Central memory CD8-positive, alpha-beta T cell (primary cell): Measurements from ENCODE around the gene DAAM2.

Source experiments
- ATAC-seq: fragments of 150-1000 bp; cut with Tn5 transposase; replicated peaks from 2 replicates; pipeline ENCODE4 v1.10.0; 2022; ENCODE audit warnings: mild to moderate bottlenecking, moderate FRiP score, moderate number of reproducible peaks; ENCODE audit not compliant: poor library complexity, severe bottlenecking; ENCODE audit errors: extremely low read depth
- DNase-seq, 2 donors: peaks; one replicate each; pipeline ENCODE4 v3.0.0; 2021; ENCODE audit warnings: low spot score in 2 of 2
- H3K27ac Mint-ChIP-seq: one replicate; pipeline ENCODE4 v1.8.0; 2022; ENCODE audit warnings: low read depth, mild to moderate bottlenecking, moderate library complexity, mixed read lengths
- H3K27me3 Mint-ChIP-seq: one replicate; pipeline ENCODE4 v1.8.0; 2022; ENCODE audit warnings: mixed read lengths
- H3K36me3 Mint-ChIP-seq: one replicate; pipeline ENCODE4 v1.8.0; 2022; ENCODE audit warnings: mild to moderate bottlenecking, moderate library complexity, mixed read lengths; ENCODE audit not compliant: insufficient read depth
- H3K4me1 Mint-ChIP-seq: one replicate; pipeline ENCODE4 v1.8.0; 2022; ENCODE audit warnings: mixed read lengths
- H3K4me3 Mint-ChIP-seq: one replicate; pipeline ENCODE4 v1.8.0; 2022; ENCODE audit warnings: mild to moderate bottlenecking, moderate library complexity, mixed read lengths
- H3K9me3 Mint-ChIP-seq: one replicate; pipeline ENCODE4 v1.8.0; 2022; ENCODE audit warnings: mixed read lengths

Gene DAAM2

GRCh38 chr6:39873439-39873838 lies 81.3 kb downstream of the DAAM2 start:
- H3K27ac Mint-ChIP-seq = no peak overlapping the region
- no peaks in the 10 kb centered on the region for H3K4me1 Mint-ChIP-seq
- H3K9me3 Mint-ChIP-seq = no peaks in the 10 kb centered on the region
- DNase-seq (no peak), ATAC-seq (no peak)
- H3K4me3 Mint-ChIP-seq = no peak overlapping the region
- H3K36me3 Mint-ChIP-seq = no peaks in the 10 kb centered on the region
- H3K27me3 Mint-ChIP-seq = peaks cover 22% of the 10 kb centered on the region

DNA sequence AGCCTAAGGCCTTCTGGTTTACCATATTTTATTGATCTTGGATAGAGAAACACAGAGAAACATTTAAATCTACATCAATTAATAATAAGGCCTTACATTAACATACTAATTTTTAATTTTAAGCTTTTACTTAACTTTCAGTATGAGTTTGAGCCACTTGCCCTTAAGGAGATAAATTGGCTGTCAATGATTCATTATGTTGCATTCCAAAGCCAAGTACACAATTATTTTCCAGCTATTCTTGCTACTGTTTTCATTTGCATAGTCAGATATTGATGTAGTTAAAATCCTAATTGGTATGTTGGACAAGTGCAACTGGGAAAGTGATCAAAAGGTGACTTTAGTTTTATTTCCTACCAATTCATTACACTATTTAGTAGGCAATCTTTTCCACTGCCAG lies 83.9 kb downstream of the DAAM2 start:
- Mint-ChIP-seq H3K9me3 (no peaks in the 10 kb centered on the region), H3K4me3 (no peak overlapping the region), H3K4me1 (no peaks in the 10 kb centered on the region), H3K27me3 (peaks cover 15% of the 10 kb centered on the region), H3K36me3 (no peaks in the 10 kb centered on the region), H3K27ac (no peak overlapping the region)
- DNase-seq (no peak), ATAC-seq (no peak)

DNA sequence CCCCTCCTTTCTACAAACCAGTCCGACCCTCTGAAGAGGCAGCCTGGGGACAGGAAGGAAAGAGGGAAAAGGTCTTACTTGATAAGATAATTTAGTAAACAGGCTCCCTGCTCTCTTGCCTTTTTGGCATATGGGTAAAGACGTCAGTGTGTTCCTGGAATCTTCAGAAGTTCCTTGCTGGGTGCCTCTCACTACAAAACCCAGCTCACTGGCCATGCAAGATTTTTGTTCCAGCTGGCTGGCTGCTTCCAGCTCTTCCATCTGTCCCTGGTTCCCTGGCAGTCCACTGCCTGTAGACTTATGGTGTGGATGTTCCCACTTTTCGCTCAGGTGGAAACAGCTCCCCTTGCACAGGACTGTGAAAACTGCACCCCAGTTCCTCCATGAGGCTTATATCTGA lies 84.7 kb downstream of the DAAM2 start:
- no peak for ATAC-seq
- H3K36me3 Mint-ChIP-seq = no peaks in the 10 kb centered on the region
- no peak for DNase-seq
- no peaks in the 10 kb centered on the region for H3K9me3 Mint-ChIP-seq
- peaks cover 15% of the 10 kb centered on the region for H3K27me3 Mint-ChIP-seq
- no peak overlapping the region for H3K4me3 Mint-ChIP-seq
- no peak overlapping the region for H3K27ac Mint-ChIP-seq
- no peaks in the 10 kb centered on the region for H3K4me1 Mint-ChIP-seq

- H3K9me3 Mint-ChIP-seq = no peaks in the 10 kb centered on the region
- no peaks in the 10 kb centered on the region for H3K4me1 Mint-ChIP-seq
- H3K27ac Mint-ChIP-seq = no peak overlapping the region
- H3K36me3 Mint-ChIP-seq = no peaks in the 10 kb centered on the region
- H3K4me3 Mint-ChIP-seq = no peak overlapping the region
- DNase-seq (no peak), ATAC-seq (no peak)
- H3K27me3 Mint-ChIP-seq = peaks cover 15% of the 10 kb centered on the region
Observed at GRCh38 chr6:39879535-39879934, 87.4 kb downstream of the DAAM2 start.

- no peak for ATAC-seq
- Mint-ChIP-seq H3K4me1 (no peaks in the 10 kb centered on the region), H3K4me3 (no peak overlapping the region), H3K36me3 (no peaks in the 10 kb centered on the region), H3K27ac (no peak overlapping the region), H3K27me3 (peaks cover 15% of the 10 kb centered on the region), H3K9me3 (no peaks in the 10 kb centered on the region)
- DNase-seq = no peak
Observed at GRCh38 chr6:39880594-39880993, 88.4 kb downstream of the DAAM2 start.

DNA sequence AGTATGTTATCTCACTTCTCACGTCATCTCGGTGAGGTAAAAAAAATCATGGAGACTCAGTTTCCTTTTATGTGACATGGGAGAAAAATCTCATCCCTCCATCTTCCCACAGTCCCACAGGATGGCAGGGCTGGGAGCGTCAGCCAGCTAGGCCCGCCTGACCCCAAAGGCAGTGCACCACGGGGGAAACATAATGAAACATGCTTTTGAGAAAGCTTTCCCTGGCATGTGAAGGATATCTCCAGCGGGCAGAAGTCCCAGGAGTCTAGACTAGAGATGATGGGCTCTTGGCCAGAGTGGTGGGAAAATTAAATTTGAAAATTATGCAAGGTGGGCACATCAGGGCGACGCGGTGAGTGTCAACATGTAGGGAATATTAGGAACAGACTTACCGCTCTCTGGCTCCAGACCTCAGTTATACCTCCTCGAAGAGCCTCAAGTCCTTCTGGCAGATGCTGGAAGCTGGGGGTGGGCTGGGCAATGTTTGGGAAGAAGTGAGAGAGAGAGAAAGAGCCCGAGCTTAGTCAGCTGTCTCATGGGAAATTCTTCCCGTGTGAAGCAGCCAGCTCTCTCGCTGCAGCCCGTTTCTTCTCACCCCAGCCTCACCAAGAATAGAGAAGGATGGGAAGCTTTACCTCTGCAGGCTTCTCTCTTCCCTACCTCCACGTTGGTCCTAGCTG lies 89.8 kb downstream of the DAAM2 start:
- Mint-ChIP-seq H3K36me3 (peaks cover 2% of the 10 kb centered on the region), H3K27me3 (peaks cover 23% of the 10 kb centered on the region), H3K9me3 (no peaks in the 10 kb centered on the region), H3K27ac (no peak overlapping the region), H3K4me3 (no peak overlapping the region), H3K4me1 (no peaks in the 10 kb centered on the region)
- no peak for DNase-seq
- no peak for ATAC-seq

DNA sequence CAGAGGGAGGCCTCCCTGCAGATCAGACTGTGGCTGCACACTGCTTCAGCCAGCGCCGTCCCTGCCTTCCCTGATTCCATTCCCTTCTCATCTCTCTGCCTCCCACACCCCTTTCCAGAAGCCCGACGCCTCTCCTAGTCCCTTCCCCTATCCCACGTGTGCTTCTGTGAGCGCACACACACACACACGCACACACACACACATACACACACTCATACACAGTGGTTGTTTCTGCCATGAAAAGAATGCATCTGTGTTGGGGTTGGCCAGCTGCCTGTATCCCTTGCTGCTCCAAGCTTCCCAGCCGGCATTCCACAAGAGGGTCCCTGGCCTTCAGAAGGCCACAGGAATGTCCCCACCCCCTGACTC lies 90.3 kb downstream of the DAAM2 start:
- Mint-ChIP-seq H3K27me3 (peaks cover 22% of the 10 kb centered on the region), H3K36me3 (peaks cover 2% of the 10 kb centered on the region), H3K4me1 (no peaks in the 10 kb centered on the region), H3K9me3 (no peaks in the 10 kb centered on the region), H3K4me3 (no peak overlapping the region), H3K27ac (no peak overlapping the region)
- DNase-seq (no peak), ATAC-seq (no peak)

DNA sequence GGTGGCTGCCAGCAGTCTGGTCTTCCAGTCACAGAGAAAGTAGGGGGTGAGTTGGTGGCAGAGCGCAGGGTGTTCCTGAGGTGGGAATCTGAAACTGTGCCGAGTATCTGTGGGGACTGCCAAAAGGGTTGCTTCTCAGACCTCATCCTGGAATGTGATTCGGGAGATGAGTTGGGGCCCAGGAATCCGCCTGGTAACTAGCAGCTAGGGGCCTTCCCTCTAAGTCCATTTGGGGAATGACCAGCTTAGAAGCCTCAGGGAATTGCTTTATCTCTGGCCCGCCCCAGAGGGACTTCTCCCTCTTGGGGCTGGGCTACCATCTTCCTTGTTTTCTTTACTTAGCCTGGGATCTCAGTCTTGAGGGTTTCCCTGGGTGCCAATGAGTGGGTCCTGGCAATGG lies 92.5 kb downstream of the DAAM2 start:
- no peak for ATAC-seq
- peaks cover 2% of the 10 kb centered on the region for H3K36me3 Mint-ChIP-seq
- H3K27me3 Mint-ChIP-seq = peaks cover 34% of the 10 kb centered on the region
- no peak overlapping the region for H3K4me3 Mint-ChIP-seq
- no peaks in the 10 kb centered on the region for H3K4me1 Mint-ChIP-seq
- H3K27ac Mint-ChIP-seq = no peak overlapping the region
- H3K9me3 Mint-ChIP-seq = no peaks in the 10 kb centered on the region
- no peak for DNase-seq

DNA sequence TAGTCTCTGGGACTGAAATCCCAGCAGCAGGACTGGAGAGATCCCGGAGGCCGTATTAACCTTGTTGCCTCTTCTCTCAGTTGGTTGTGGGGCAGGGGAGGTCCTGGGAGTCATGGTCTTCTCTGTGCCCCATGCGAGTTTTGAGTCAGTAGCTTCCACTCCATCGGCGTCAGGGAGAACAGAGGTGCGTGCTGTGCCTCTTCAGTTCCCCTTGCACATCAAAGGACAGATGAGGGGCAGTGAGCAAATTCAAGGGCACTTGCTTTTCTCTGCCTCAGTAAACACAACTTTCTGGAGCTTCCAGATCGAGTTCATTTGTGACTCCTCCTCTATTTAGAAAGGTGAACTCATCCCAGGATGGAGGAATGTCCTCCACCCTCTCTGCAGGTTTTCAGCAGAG lies 93.5 kb downstream of the DAAM2 start:
- ATAC-seq (no peak), DNase-seq (no peak)
- Mint-ChIP-seq H3K27ac (no peak overlapping the region), H3K4me3 (no peak overlapping the region), H3K9me3 (no peaks in the 10 kb centered on the region), H3K27me3 (peaks cover 34% of the 10 kb centered on the region), H3K4me1 (no peaks in the 10 kb centered on the region), H3K36me3 (peaks cover 2% of the 10 kb centered on the region)

- DNase-seq = no peak
- no peak overlapping the region for H3K4me3 Mint-ChIP-seq
- H3K9me3 Mint-ChIP-seq = no peaks in the 10 kb centered on the region
- H3K36me3 Mint-ChIP-seq = peaks cover 2% of the 10 kb centered on the region
- H3K4me1 Mint-ChIP-seq = no peaks in the 10 kb centered on the region
- peaks cover 34% of the 10 kb centered on the region for H3K27me3 Mint-ChIP-seq
- no peak overlapping the region for H3K27ac Mint-ChIP-seq
- no peak for ATAC-seq
Observed at GRCh38 chr6:39886871-39887270, 94.7 kb downstream of the DAAM2 start.

DNA sequence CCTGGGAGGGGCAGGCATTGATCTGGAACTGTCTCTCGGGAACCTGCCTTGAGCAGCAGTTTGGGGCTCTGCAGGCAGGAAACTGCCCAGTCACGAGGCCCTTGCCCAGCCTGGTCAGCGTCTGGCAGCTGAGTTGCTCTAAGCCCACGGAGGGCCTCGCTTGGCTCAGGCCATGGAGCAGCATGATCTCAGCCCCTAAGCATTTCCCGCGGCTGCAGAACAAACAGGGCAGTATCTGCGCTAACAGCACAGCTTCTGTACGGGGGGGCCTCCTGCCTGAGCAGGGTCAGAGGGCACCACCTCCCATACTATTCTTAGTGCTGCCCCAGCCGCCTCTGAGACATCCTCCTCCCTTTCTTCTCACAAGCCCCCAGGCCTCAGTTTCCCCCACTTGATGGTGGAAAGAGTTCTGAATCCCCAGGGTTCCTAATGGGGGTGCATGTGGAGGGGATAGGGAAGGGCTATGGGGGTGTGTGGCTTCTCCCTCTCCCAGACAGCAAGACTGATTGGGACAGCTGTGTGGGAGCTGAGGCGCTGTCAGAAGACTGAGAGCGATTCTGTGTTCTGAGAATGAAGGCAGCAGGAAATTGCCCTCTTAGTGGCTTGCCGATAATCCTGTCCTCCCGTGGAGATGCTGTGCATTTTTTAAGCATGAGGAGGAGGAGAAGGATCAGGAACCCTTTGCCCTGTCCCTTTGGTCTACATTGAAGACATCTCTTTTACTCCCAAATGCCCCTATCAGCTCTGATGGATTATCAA lies 95.7 kb downstream of the DAAM2 start:
- no peaks in the 10 kb centered on the region for H3K4me1 Mint-ChIP-seq
- H3K9me3 Mint-ChIP-seq = no peaks in the 10 kb centered on the region
- H3K27me3 Mint-ChIP-seq = peaks cover 34% of the 10 kb centered on the region
- ATAC-seq = no peak
- DNase-seq = no peak
- no peak overlapping the region for H3K27ac Mint-ChIP-seq
- H3K4me3 Mint-ChIP-seq = no peak overlapping the region
- H3K36me3 Mint-ChIP-seq = peaks cover 2% of the 10 kb centered on the region

DNA sequence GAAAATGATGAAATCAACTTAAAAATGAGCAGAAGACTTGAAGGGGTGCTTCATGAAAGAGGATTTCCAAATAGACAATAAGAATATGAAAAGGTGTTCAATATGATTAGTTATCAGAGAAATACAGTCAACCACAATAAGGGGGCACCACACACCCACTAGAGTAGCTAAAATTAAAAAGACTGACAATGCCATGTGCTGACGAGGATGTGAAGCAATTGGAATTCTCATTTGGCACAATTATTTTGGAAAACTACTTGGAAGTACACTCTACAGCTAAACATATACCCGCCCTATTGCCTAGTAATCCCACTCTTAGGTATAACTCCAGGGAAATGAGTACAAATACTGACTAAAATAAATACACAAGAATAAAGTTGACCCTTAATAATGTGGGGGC lies 97.1 kb downstream of the DAAM2 start:
- DNase-seq (no peak), ATAC-seq (no peak)
- H3K27ac Mint-ChIP-seq = no peak overlapping the region
- H3K4me3 Mint-ChIP-seq = no peak overlapping the region
- H3K27me3 Mint-ChIP-seq = peaks cover 34% of the 10 kb centered on the region
- no peaks in the 10 kb centered on the region for H3K4me1 Mint-ChIP-seq
- no peaks in the 10 kb centered on the region for H3K9me3 Mint-ChIP-seq
- H3K36me3 Mint-ChIP-seq = peaks cover 2% of the 10 kb centered on the region

GRCh38 chr6:39891353-39891752 lies 99.2 kb downstream of the DAAM2 start:
- ATAC-seq (no peak), DNase-seq (no peak)
- Mint-ChIP-seq H3K4me1 (no peaks in the 10 kb centered on the region), H3K27me3 (peaks cover 26% of the 10 kb centered on the region), H3K27ac (no peak overlapping the region), H3K4me3 (no peak overlapping the region), H3K9me3 (no peaks in the 10 kb centered on the region), H3K36me3 (peaks cover 2% of the 10 kb centered on the region)
